Astrocyte of the spinal cord (primary cell): ENCODE results near the gene NCAM2.

Experiments
- DNase-seq: peaks from one replicate; pipeline ENCODE4 v3.0.0; 2011; ENCODE audit warnings: low read depth, low spot score
- H3K4me3 ChIP-seq: 2 replicates; pipeline ENCODE4 v1.5.1; 2011; ENCODE audit warnings: low read depth, mild to moderate bottlenecking, low read length, moderate library complexity
- in situ Hi-C: cut with HindIII; loops from 2 replicates; pipeline ENCODE4 v1.10.0; 2017; ENCODE audit warnings: low sequenced_read_pairs
- TF ChIP-seq, protein P1 (sequence below): IDR thresholded peaks from 2 replicates; pipeline ENCODE4 v1.5.1; 2012; ENCODE audit warnings: low read depth, mild to moderate bottlenecking, low read length, inconsistent platforms

NCAM2 gene

DNA sequence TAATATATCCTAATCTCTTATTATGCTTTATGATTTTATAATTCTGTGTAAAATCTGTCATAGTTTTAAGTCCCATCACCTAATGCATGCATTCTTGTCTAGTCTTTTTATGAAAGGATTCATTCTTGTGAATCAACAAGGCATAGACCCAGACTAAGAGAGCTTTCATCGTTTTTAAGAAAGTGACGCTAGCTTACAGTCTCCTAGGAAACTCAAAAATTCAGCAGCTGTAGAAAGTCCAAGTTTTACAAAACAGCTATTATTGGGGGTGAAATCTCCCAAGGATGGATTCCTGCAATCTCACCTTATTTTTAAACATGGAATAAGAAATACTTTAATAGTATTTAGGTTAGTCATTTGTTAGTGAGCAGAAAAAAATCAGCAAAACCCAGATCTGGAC lies 104.7 kb downstream of the NCAM2 start:
- no peak overlapping the region for H3K4me3 ChIP-seq
- no peak for DNase-seq
- TF ChIP-seq, protein P1, sequence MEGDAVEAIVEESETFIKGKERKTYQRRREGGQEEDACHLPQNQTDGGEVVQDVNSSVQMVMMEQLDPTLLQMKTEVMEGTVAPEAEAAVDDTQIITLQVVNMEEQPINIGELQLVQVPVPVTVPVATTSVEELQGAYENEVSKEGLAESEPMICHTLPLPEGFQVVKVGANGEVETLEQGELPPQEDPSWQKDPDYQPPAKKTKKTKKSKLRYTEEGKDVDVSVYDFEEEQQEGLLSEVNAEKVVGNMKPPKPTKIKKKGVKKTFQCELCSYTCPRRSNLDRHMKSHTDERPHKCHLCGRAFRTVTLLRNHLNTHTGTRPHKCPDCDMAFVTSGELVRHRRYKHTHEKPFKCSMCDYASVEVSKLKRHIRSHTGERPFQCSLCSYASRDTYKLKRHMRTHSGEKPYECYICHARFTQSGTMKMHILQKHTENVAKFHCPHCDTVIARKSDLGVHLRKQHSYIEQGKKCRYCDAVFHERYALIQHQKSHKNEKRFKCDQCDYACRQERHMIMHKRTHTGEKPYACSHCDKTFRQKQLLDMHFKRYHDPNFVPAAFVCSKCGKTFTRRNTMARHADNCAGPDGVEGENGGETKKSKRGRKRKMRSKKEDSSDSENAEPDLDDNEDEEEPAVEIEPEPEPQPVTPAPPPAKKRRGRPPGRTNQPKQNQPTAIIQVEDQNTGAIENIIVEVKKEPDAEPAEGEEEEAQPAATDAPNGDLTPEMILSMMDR, result no peak
- in situ Hi-C loops, result no loop called here

DNA sequence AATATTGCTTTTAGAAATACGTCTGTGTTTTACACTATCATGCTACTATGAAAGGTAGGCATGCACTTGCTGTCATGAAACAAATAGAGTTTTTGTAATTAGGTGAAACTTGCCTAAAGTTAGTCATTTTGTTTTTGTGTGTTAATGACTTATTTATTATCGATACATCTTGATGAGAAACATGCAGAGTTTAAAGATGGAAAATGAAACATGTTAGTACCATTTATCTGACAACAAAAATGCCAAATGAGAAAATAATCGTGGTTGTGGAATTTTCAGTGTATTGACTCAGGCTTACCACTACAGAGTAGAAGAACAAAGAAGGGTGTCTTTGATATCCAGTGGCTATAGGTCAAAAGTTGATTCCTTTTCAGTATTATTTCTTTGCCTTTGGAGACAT lies 105.5 kb downstream of the NCAM2 start:
- no peak overlapping the region for H3K4me3 ChIP-seq
- TF ChIP-seq, protein P1, result no peak
- in situ Hi-C loops, result no loop called here
- DNase-seq, result no peak

DNA sequence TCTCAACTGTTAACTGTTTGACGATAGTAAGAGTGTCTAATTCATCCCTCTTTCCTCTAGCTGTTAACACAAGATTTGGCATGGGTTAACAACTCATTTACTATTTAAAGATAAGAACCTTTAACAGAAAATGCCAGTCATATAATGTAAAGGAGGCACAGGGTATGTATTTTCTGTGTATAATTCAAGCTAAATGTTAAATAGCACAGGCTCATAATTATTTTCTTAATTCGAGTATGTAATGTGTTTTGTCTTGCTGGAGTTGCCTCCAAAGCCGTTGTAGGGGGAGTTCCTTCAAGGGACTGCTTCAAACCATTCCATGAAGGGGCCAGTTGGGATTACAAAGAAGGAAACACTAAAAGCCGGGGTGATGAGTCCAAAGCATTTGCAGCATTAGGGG lies 111.5 kb downstream of the NCAM2 start:
- TF ChIP-seq, protein P1, result no peak
- no peak overlapping the region for H3K4me3 ChIP-seq
- in situ Hi-C loops, result no loop called here
- no peak for DNase-seq

DNA sequence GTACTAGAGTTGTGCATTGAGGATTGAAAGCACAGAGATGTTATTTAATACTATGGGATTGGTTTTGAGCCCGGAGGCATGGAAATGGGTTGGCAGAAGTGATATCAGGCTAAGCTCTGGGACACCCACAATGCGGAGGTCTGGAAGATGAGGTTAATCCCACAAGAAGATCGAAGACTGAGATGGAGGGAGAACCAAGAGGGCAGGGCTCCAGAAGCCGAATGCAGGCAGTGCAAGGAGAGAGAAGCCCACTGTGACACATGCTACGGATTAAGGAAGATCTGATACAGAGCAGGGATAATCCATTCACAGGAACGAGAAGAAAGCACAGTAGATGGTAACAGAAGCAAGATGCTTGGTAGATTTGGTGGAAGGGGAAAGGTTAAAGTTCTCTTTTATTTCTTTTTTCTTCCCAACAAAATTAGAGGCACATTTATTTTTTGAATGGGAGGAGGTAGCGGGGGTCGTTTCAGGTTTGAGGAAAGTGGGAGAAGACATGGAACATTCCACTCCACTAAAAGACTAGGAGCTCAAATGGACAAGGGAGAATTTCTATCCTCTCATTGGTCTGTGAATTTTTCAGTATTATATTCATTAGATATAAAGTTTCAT lies 113.2 kb downstream of the NCAM2 start:
- TF ChIP-seq, protein P1, result no peak
- DNase-seq, result no peak
- H3K4me3 ChIP-seq, result no peak overlapping the region
- in situ Hi-C loops, result no loop called here

DNA sequence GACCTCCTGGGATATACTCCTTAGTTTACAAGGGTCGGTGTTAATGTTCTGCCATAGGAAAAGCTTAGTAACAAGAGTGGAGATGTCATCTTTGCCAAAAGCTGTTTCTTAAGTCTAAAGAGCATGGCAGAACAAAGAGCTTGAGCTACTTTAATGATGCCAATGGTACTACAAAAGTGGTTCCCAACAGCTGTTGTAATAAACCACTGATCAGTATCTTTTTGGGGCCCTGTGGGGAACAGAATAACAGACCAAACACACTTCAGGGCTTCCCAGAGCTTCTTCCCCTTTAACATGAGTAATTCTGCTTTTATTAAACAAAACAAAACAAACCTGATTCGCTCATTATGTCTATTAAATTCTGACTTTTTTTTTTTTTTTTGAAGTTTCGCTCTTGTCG lies 116.3 kb downstream of the NCAM2 start:
- in situ Hi-C loops, result no loop called here
- H3K4me3 ChIP-seq, result no peak overlapping the region
- no peak for DNase-seq
- TF ChIP-seq, protein P1, result no peak

DNA sequence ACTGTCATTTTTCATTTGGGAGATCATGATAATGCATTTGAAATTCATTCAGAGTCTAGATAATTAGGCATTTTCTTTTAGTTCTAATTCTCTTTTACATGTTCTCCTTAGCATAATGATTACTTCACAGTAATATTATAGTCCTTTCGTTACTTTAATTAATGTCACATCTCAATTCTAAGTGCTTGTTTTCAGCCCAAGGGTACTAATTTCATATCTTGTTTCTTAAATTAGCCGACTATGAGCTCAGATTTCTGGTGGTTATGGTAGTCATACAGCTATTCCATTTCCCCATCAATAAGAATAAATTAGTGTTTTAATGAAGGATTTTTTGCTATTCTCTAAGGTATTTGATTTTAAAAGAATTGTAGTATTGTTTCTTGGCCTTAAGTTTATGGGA lies 120.9 kb downstream of the NCAM2 start:
- TF ChIP-seq, protein P1, result no peak
- H3K4me3 ChIP-seq, result no peak overlapping the region
- DNase-seq, result no peak
- in situ Hi-C loops, result no loop called here

DNA sequence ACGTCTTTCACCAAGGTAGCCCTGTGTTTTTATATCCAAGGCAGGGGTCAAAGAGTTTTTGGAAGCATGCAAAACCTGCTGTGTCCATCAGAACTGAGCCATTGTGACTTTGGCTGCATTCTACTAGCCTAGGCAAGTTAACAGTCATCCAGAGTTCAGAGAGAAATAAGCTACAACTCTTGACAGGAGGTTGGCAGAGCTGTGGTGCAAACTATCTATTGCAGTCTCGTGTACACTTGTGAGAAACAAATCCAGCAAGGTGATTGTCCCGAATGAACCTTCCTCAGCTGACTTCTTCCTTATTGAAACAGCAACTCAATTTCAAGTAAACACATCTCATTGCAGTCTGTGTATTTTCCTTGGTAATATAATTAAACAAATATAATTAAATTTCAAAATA lies 124.5 kb downstream of the NCAM2 start:
- no peak for DNase-seq
- H3K4me3 ChIP-seq, result no peak overlapping the region
- in situ Hi-C loops, result no loop called here
- TF ChIP-seq, protein P1, result no peak
